Ovary (tissue), 3 donors: Measurements from ENCODE around the gene MCTP1.

Source experiments
- EP300 ChIP-seq: sonication (generic); formaldehyde crosslinking; IDR thresholded peaks from one replicate; pipeline ENCODE4 v1.6.1; 2017; ENCODE audit warnings: antibody characterized with exemption
- POLR2A ChIP-seq: fragments of 450-650 bp; IDR thresholded peaks from one replicate; pipeline ENCODE4 v1.6.1; 2017; ENCODE audit warnings: antibody characterized with exemption, mild to moderate bottlenecking, moderate library complexity
- TF ChIP-seq, protein P1 (sequence below), 3 donors: fragments of 450-650 bp in 2 of 3; fragments of 200-600 bp in 1 of 3; IDR thresholded peaks; one replicate each; pipeline versions ENCODE4 v1.5.1 to v1.8.0; 2016 to 2022; ENCODE audit warnings: antibody characterized with exemption in 3 of 3, mild to moderate bottlenecking in 1 of 3
- donor health status: DM: no; HTN: no; CAD: no.

GRCh38 chr5:94847019-94847418, 437.9 kb downstream of the MCTP1 start:
- TF ChIP-seq POLR2A (no peak), EP300 (no peak)
- TF ChIP-seq, protein P1, sequence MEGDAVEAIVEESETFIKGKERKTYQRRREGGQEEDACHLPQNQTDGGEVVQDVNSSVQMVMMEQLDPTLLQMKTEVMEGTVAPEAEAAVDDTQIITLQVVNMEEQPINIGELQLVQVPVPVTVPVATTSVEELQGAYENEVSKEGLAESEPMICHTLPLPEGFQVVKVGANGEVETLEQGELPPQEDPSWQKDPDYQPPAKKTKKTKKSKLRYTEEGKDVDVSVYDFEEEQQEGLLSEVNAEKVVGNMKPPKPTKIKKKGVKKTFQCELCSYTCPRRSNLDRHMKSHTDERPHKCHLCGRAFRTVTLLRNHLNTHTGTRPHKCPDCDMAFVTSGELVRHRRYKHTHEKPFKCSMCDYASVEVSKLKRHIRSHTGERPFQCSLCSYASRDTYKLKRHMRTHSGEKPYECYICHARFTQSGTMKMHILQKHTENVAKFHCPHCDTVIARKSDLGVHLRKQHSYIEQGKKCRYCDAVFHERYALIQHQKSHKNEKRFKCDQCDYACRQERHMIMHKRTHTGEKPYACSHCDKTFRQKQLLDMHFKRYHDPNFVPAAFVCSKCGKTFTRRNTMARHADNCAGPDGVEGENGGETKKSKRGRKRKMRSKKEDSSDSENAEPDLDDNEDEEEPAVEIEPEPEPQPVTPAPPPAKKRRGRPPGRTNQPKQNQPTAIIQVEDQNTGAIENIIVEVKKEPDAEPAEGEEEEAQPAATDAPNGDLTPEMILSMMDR (IDR thresholded peaks at IDR 0.05): no peak
